ENCODE measurements around the gene THADA. TPM values are rescaled to one million over a fixed set of nuclear protein-coding genes. Genes with fewer than 3 reads are reported as not detected.

Gene THADA
- total and polyA plus RNA-seq, 7 experiments from 2014 or later: 11.7 to 43.0 (median 39.6) TPM

GRCh38 chr2:43435746-43436145, 160.1 kb downstream of the THADA start:
- DNase-seq (no peak), ATAC-seq (no peak)
- H3K36me3 ChIP-seq (ENCODE audit: control insufficient read depth in 2 of 3, insufficient read depth in 3 of 3, low read length in 3 of 3): peaks cover 0 to 19% (median 0%) of the 10 kb centered on the region in 3 experiments
- no peaks in the 10 kb centered on the region for H3K9me3 ChIP-seq (ENCODE audit: control insufficient read depth in 2 of 3, low read length in 3 of 3)
- no peaks in the 10 kb centered on the region for H3K27me3 ChIP-seq (ENCODE audit: control insufficient read depth in 2 of 2, insufficient read depth in 2 of 2, low read length in 2 of 2)
- ChIA-PET POLR2A (no interaction called here), CTCF (no interaction called here)
- Mint-ChIP-seq H3K9me3 (peaks cover 0 to 2% (median 0%) of the 10 kb centered on the region in 11 donors), H3K4me3 (no peak overlapping the region), H3K27ac (no peak overlapping the region), H3K4me1 (peaks cover 0 to 6% (median 0%) of the 10 kb centered on the region in 7 donors), H3K27me3 (no peaks in the 10 kb centered on the region), H3K36me3 (peaks cover 10 to 41% (median 33%) of the 10 kb centered on the region in 5 donors)
- no peaks in the 10 kb centered on the region for H3K4me1 ChIP-seq (ENCODE audit: control insufficient read depth in 2 of 2, insufficient read depth in 2 of 2, low read length in 2 of 2)
- H3K27ac ChIP-seq (ENCODE audit: low read depth, low read length): no peak overlapping the region
- no peak overlapping the region for H3K4me3 ChIP-seq (ENCODE audit: low read length)
- intact Hi-C loops (cut with micrococcal nuclease): no loop called here

GRCh38 chr2:43430489-43430888, 165.3 kb downstream of the THADA start:
- Mint-ChIP-seq H3K9me3 (peaks cover 0 to 2% (median 0%) of the 10 kb centered on the region in 11 donors), H3K27me3 (peaks cover 0 to 2% (median 0%) of the 10 kb centered on the region in 5 donors), H3K36me3 (peaks cover 4 to 43% (median 38%) of the 10 kb centered on the region in 5 donors), H3K4me3 (no peak overlapping the region), H3K27ac (no peak overlapping the region), H3K4me1 (peaks cover 11 to 23% (median 17%) of the 10 kb centered on the region in 7 donors)
- no peak overlapping the region for H3K4me3 ChIP-seq (ENCODE audit: low read length)
- ATAC-seq (no peak), DNase-seq (no peak)
- ChIA-PET POLR2A (no interaction called here), CTCF (interaction anchor here (0.7 kb wide), 1 partner anchor 482 kb away, joined by 3 read pairs; no protein-coding TSS in a partner anchor)
- no peaks in the 10 kb centered on the region for H3K27me3 ChIP-seq (ENCODE audit: control insufficient read depth in 2 of 2, insufficient read depth in 2 of 2, low read length in 2 of 2)
- H3K4me1 ChIP-seq (ENCODE audit: control insufficient read depth in 2 of 2, insufficient read depth in 2 of 2, low read length in 2 of 2): peaks cover 0 to 18% of the 10 kb centered on the region in 2 donors
- no peak overlapping the region for H3K27ac ChIP-seq (ENCODE audit: low read depth, low read length)
- H3K9me3 ChIP-seq (ENCODE audit: control insufficient read depth in 2 of 3, low read length in 3 of 3): no peaks in the 10 kb centered on the region
- intact Hi-C loops (cut with micrococcal nuclease): no loop called here
- peaks cover 0 to 12% (median 0%) of the 10 kb centered on the region in 3 experiments for H3K36me3 ChIP-seq (ENCODE audit: control insufficient read depth in 2 of 3, insufficient read depth in 3 of 3, low read length in 3 of 3)

DNA sequence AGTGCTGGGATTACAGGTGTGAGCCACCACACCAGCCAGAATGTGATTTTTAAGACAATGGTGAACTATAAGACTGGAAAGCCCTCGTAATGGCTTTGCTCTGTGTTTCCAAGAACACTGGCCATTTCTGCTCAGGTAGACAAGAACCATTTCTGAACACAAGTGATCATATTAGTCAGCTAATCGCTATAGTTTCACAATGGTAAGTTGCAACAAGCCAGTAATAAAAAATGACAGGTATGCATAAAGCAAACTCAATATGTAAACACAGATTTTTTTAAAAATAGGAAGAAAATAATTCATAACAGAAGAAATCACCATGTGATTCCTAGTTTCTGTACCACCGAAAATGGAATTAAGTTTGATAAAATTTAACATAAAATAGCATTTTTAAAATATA, 166.5 kb downstream of the THADA start:
- no peaks in the 10 kb centered on the region for H3K27me3 ChIP-seq (ENCODE audit: control insufficient read depth in 2 of 2, insufficient read depth in 2 of 2, low read length in 2 of 2)
- no peak overlapping the region for H3K4me3 ChIP-seq (ENCODE audit: low read length)
- DNase-seq (no peak), ATAC-seq (no peak)
- H3K4me1 Mint-ChIP-seq: peaks cover 14 to 34% (median 27%) of the 10 kb centered on the region in 7 donors
- no peak overlapping the region for H3K4me3 Mint-ChIP-seq
- ChIA-PET CTCF (interaction anchor here (0.6 kb wide), 1 partner anchor 196 kb away, joined by 3 read pairs; no protein-coding TSS in a partner anchor), POLR2A (no interaction called here)
- peaks cover 0 to 2% (median 0%) of the 10 kb centered on the region in 5 donors for H3K27me3 Mint-ChIP-seq
- intact Hi-C loops (cut with micrococcal nuclease): loop anchor here in 1 of 2 donors (5.0 kb wide), 1 partner anchor 617 kb away; no protein-coding TSS in a partner anchor
- peaks cover 0 to 11% (median 0%) of the 10 kb centered on the region in 3 experiments for H3K36me3 ChIP-seq (ENCODE audit: control insufficient read depth in 2 of 3, insufficient read depth in 3 of 3, low read length in 3 of 3)
- H3K9me3 Mint-ChIP-seq: peaks cover 0 to 2% (median 0%) of the 10 kb centered on the region in 11 donors
- no peak overlapping the region for H3K27ac Mint-ChIP-seq
- H3K9me3 ChIP-seq (ENCODE audit: control insufficient read depth in 2 of 3, low read length in 3 of 3): no peaks in the 10 kb centered on the region
- peaks cover 0 to 29% of the 10 kb centered on the region in 2 donors for H3K4me1 ChIP-seq (ENCODE audit: control insufficient read depth in 2 of 2, insufficient read depth in 2 of 2, low read length in 2 of 2)
- H3K27ac ChIP-seq (ENCODE audit: low read depth, low read length): no peak overlapping the region
- H3K36me3 Mint-ChIP-seq: peaks cover 4 to 51% (median 44%) of the 10 kb centered on the region in 5 donors

GRCh38 chr2:43427032-43427424, 168.8 kb downstream of the THADA start:
- Mint-ChIP-seq H3K27ac (peak overlapping the region in 3 of 9 donors; percentile 85 to 89 (median 87)), H3K9me3 (peaks cover 0 to 2% (median 0%) of the 10 kb centered on the region in 11 donors), H3K4me3 (peak overlapping the region in 3 of 10 donors; percentile 4 to 66 (median 6)), H3K36me3 (peaks cover 4 to 50% (median 44%) of the 10 kb centered on the region in 5 donors), H3K27me3 (peaks cover 0 to 6% (median 0%) of the 10 kb centered on the region in 5 donors), H3K4me1 (peaks cover 8 to 43% (median 30%) of the 10 kb centered on the region in 7 donors)
- no peak for DNase-seq
- Histone ChIP-seq H3K27ac (ENCODE audit: low read depth, low read length) (no peak overlapping the region), H3K36me3 (ENCODE audit: control insufficient read depth in 2 of 3, insufficient read depth in 3 of 3, low read length in 3 of 3) (peaks cover 0 to 9% (median 0%) of the 10 kb centered on the region in 3 experiments), H3K9me3 (ENCODE audit: control insufficient read depth in 2 of 3, low read length in 3 of 3) (no peaks in the 10 kb centered on the region), H3K4me1 (ENCODE audit: control insufficient read depth in 2 of 2, insufficient read depth in 2 of 2, low read length in 2 of 2) (peaks cover 0 to 35% of the 10 kb centered on the region in 2 donors), H3K27me3 (ENCODE audit: control insufficient read depth in 2 of 2, insufficient read depth in 2 of 2, low read length in 2 of 2) (no peaks in the 10 kb centered on the region), H3K4me3 (ENCODE audit: low read length) (no peak overlapping the region)
- ATAC-seq: no peak
- intact Hi-C loops (cut with micrococcal nuclease): loop anchor here in 1 of 2 donors (2.0 to 5.0 kb wide), 2 partner anchors 292 to 615 kb away; no protein-coding TSS in a partner anchor
- POLR2A ChIA-PET: no interaction called here
- CTCF ChIA-PET: no interaction called here

GRCh38 chr2:43426305-43427031, 169.4 kb downstream of the THADA start:
- Histone ChIP-seq H3K4me3 (ENCODE audit: low read length) (no peak overlapping the region), H3K36me3 (ENCODE audit: control insufficient read depth in 2 of 3, insufficient read depth in 3 of 3, low read length in 3 of 3) (peaks cover 0 to 9% (median 0%) of the 10 kb centered on the region in 3 experiments), H3K4me1 (ENCODE audit: control insufficient read depth in 2 of 2, insufficient read depth in 2 of 2, low read length in 2 of 2) (peaks cover 0 to 35% of the 10 kb centered on the region in 2 donors), H3K27me3 (ENCODE audit: control insufficient read depth in 2 of 2, insufficient read depth in 2 of 2, low read length in 2 of 2) (no peaks in the 10 kb centered on the region), H3K9me3 (ENCODE audit: control insufficient read depth in 2 of 3, low read length in 3 of 3) (no peaks in the 10 kb centered on the region), H3K27ac (ENCODE audit: low read depth, low read length) (no peak overlapping the region)
- H3K4me3 Mint-ChIP-seq: peak overlapping the region in 4 of 10 donors; percentile 3 to 66 (median 5)
- peaks cover 4 to 54% (median 45%) of the 10 kb centered on the region in 5 donors for H3K36me3 Mint-ChIP-seq
- POLR2A ChIA-PET: no interaction called here
- intact Hi-C loops (cut with micrococcal nuclease): loop anchor here in 1 of 2 donors (1.0 to 5.0 kb wide), 6 partner anchors 132 to 614 kb away; partner anchors contain the start of genes THADA and ZFP36L2
- peak overlapping the region in 5 of 9 donors; percentile 0 to 89 (median 85) for H3K27ac Mint-ChIP-seq
- ATAC-seq (peak; percentile 94), DNase-seq (peak in 5 of 9 donors; percentile 4 to 56 (median 17))
- H3K9me3 Mint-ChIP-seq: peaks cover 0 to 2% (median 0%) of the 10 kb centered on the region in 11 donors
- peaks cover 8 to 43% (median 30%) of the 10 kb centered on the region in 7 donors for H3K4me1 Mint-ChIP-seq
- peaks cover 0 to 6% (median 0%) of the 10 kb centered on the region in 5 donors for H3K27me3 Mint-ChIP-seq
- CTCF ChIA-PET: no interaction called here

GRCh38 chr2:43425659-43426058, 170.2 kb downstream of the THADA start:
- ChIA-PET CTCF (no interaction called here), POLR2A (no interaction called here)
- no peak overlapping the region for H3K4me3 ChIP-seq (ENCODE audit: low read length)
- H3K4me1 ChIP-seq (ENCODE audit: control insufficient read depth in 2 of 2, insufficient read depth in 2 of 2, low read length in 2 of 2): peaks cover 0 to 35% of the 10 kb centered on the region in 2 donors
- peak overlapping the region in 1 of 10 donors; percentile 52 for H3K4me3 Mint-ChIP-seq
- intact Hi-C loops (cut with micrococcal nuclease): loop anchor here in 1 of 2 donors (1.0 to 5.0 kb wide), 6 partner anchors 131 to 613 kb away; partner anchors contain the start of genes THADA and ZFP36L2
- H3K27ac ChIP-seq (ENCODE audit: low read depth, low read length): no peak overlapping the region
- H3K36me3 Mint-ChIP-seq: peaks cover 0 to 49% (median 41%) of the 10 kb centered on the region in 5 donors
- no peaks in the 10 kb centered on the region for H3K9me3 ChIP-seq (ENCODE audit: control insufficient read depth in 2 of 3, low read length in 3 of 3)
- ATAC-seq (no peak), DNase-seq (no peak)
- H3K27ac Mint-ChIP-seq: peak overlapping the region in 1 of 9 donors; percentile 68
- H3K36me3 ChIP-seq (ENCODE audit: control insufficient read depth in 2 of 3, insufficient read depth in 3 of 3, low read length in 3 of 3): peaks cover 0 to 9% (median 0%) of the 10 kb centered on the region in 3 experiments
- H3K4me1 Mint-ChIP-seq: peaks cover 8 to 43% (median 30%) of the 10 kb centered on the region in 7 donors
- H3K27me3 Mint-ChIP-seq: peaks cover 0 to 6% (median 0%) of the 10 kb centered on the region in 5 donors
- no peaks in the 10 kb centered on the region for H3K27me3 ChIP-seq (ENCODE audit: control insufficient read depth in 2 of 2, insufficient read depth in 2 of 2, low read length in 2 of 2)
- H3K9me3 Mint-ChIP-seq: no peaks in the 10 kb centered on the region
